ENCODE data around the gene FKBP1A. TPM values are rescaled to one million over a fixed set of nuclear protein-coding genes. Genes with fewer than 3 reads are reported as not detected.

Gene FKBP1A
- total RNA-seq, 1 experiment from 2014 or later = 196 TPM

GRCh38 chr20:1337441-1337840 lies 55.4 kb downstream of the FKBP1A start:
- Histone ChIP-seq H3K27ac (ENCODE audit: insufficient read length, low read depth, low read length) (no peak overlapping the region), H3K14ac (ENCODE audit: insufficient read depth, low read length) (no peak overlapping the region), H4K8ac (replicated peaks; ENCODE audit: insufficient read length, low read depth, low read length) (no peak overlapping the region), H3K79me1 (ENCODE audit: insufficient read depth, low read depth, low read length, poor library complexity, severe bottlenecking) (no peaks in the 10 kb centered on the region), H3T11ph (ENCODE audit: low read length) (no peak overlapping the region), H3K9me3 (ENCODE audit: control insufficient read depth, low read depth, low read length) (no peaks in the 10 kb centered on the region), H3K23ac (ENCODE audit: insufficient read length, low read depth, low read length) (no peak overlapping the region), H2AK5ac (ENCODE audit: insufficient read length, low read length) (no peak overlapping the region), H2BK20ac (ENCODE audit: low read depth, low read length, poor library complexity, severe bottlenecking) (no peak overlapping the region), H3K4ac (ENCODE audit: low read depth, low read length) (no peak overlapping the region), H4K5ac (ENCODE audit: insufficient read length, low read depth, low read length) (no peak overlapping the region), H2AFZ (ENCODE audit: low read length) (no peak overlapping the region), H2BK15ac (ENCODE audit: low read depth, low read length) (no peak overlapping the region), H4K91ac (ENCODE audit: insufficient read length, low read depth, low read length) (no peak overlapping the region), H3K79me2 (ENCODE audit: insufficient read depth, low read length) (no peaks in the 10 kb centered on the region), H2BK12ac (ENCODE audit: insufficient read length, low read depth, low read length) (no peak overlapping the region), H3K27me3 (ENCODE audit: insufficient read depth, low read length) (no peaks in the 10 kb centered on the region; the same call in 1 of the 2 replicates), H4K20me1 (ENCODE audit: control insufficient read depth, insufficient read depth, insufficient read length) (no peaks in the 10 kb centered on the region), H3K18ac (ENCODE audit: insufficient read length, low read depth, low read length) (no peak overlapping the region), H2BK5ac (ENCODE audit: insufficient read length, low read length) (no peak overlapping the region), H3K9ac (ENCODE audit: extremely low read depth, insufficient read length, low read length) (no peak overlapping the region), H3K4me2 (ENCODE audit: insufficient read depth, insufficient read length, low read length) (no peak overlapping the region), H3K4me1 (ENCODE audit: insufficient read depth, low read length) (no peaks in the 10 kb centered on the region), H3K56ac (ENCODE audit: insufficient read length, low read depth, low read length) (no peak overlapping the region), H2BK120ac (ENCODE audit: low read depth, low read length, poor library complexity, severe bottlenecking) (no peak overlapping the region), H3K23me2 (ENCODE audit: insufficient read length, low read depth, low read length, poor library complexity, severe bottlenecking) (no peaks in the 10 kb centered on the region)
- no peak for TF ChIP-seq CTCF (conservative IDR thresholded peaks at IDR 0.05)
- H3K27ac Mint-ChIP-seq = peak overlapping the region in 1 of 3 experiments; percentile 84; a peak in 1 of 7 replicates
- peaks cover 1% of the 10 kb centered on the region; the same call in 1 of the 2 replicates for H3K27me3 Mint-ChIP-seq (ENCODE audit: low read depth)
- H3K36me3 Mint-ChIP-seq (ENCODE audit: insufficient read depth in 1 of 3, low read depth in 3 of 3) = peaks cover 7 to 14% (median 10%) of the 10 kb centered on the region in 3 experiments; a peak in 6 of 7 replicates
- DNase-seq = no peak
- H3K4me3 Mint-ChIP-seq = no peak overlapping the region
- no peaks in the 10 kb centered on the region for H3K9me3 Mint-ChIP-seq
- no CpG with 5 or more reads among the region's 5 CpGs for WGBS (ENCODE audit: extremely low coverage, insufficient read length, low lambda C conversion rate)
- peaks cover 5 to 9% of the 10 kb centered on the region in 2 experiments for H3K4me1 Mint-ChIP-seq

Measured in H9 (cell line).